K562 (cell line): ENCODE results near the gene ABHD5. TPM values are rescaled to one million over a fixed set of nuclear protein-coding genes. Genes with fewer than 3 reads are reported as not detected.

ENCODE experiments used
- ARNT ChIP-seq, 2 experiments: fragments of 450-650 bp; IDR thresholded peaks; 2 replicates each; pipeline ENCODE4 v1.6.1; 2016; ENCODE audit warnings: mild to moderate bottlenecking in 1 of 2
- CBFB ChIP-seq: sonication (generic); formaldehyde crosslinking; IDR thresholded peaks from 2 replicates; pipeline ENCODE4 v1.4.0; 2020; ENCODE audit warnings: mild to moderate bottlenecking, missing genetic modification reagents
- CC2D1A ChIP-seq: fragments of 450-650 bp; IDR thresholded peaks from 2 replicates; pipeline ENCODE4 v1.6.1; 2017; ENCODE audit warnings: mild to moderate bottlenecking
- COPS2 ChIP-seq: fragments of 450-650 bp; conservative IDR thresholded peaks from 2 replicates; pipeline ENCODE4 v1.6.1; 2016; ENCODE audit warnings: mild to moderate bottlenecking, moderate library complexity
- CXXC5 ChIP-seq: fragments of 250-450 bp; sonication (Bioruptor Pico); IDR thresholded peaks from 2 replicates; pipeline ENCODE4 v1.8.0; 2022; ENCODE audit warnings: inconsistent platforms, mild to moderate bottlenecking, moderate library complexity
- EGR1 ChIP-seq: fragments of 450-650 bp; conservative IDR thresholded peaks from 2 replicates; pipeline ENCODE4 v1.6.1; 2017; ENCODE audit warnings: mild to moderate bottlenecking
- FOSL1 ChIP-seq: fragments of 200-800 bp; sonication (Bioruptor generic); conservative IDR thresholded peaks from 2 replicates; pipeline ENCODE4 v1.6.1; 2016; ENCODE audit warnings: missing genetic modification characterization, missing compliant biosample characterization
- HDGF ChIP-seq: fragments of 450-650 bp; IDR thresholded peaks from 2 replicates; pipeline ENCODE4 v1.6.1; 2016
- HIVEP1 ChIP-seq: fragments of 250-450 bp; sonication (Bioruptor Pico); IDR thresholded peaks from 2 replicates; pipeline ENCODE4 v1.4.0; 2020; ENCODE audit warnings: mild to moderate bottlenecking
- LEF1 ChIP-seq: fragments of 450-650 bp; IDR thresholded peaks from 2 replicates; pipeline ENCODE4 v1.6.1; 2016; ENCODE audit warnings: mild to moderate bottlenecking
- MAFF ChIP-seq: IDR thresholded peaks from 2 replicates; pipeline ENCODE4 v1.6.1; 2012; ENCODE audit warnings: low read length, improper control_type of control experiment
- MAFK ChIP-seq: IDR thresholded peaks from 2 replicates; pipeline ENCODE4 v1.6.1; 2011; ENCODE audit warnings: low read length, improper control_type of control experiment
- MEF2A ChIP-seq: IDR thresholded peaks from 2 replicates; pipeline ENCODE4 v1.6.1; 2011; ENCODE audit warnings: low read depth, mild to moderate bottlenecking, low read length, moderate library complexity; ENCODE audit not compliant: control insufficient read depth
- MTA1 ChIP-seq: fragments of 450-650 bp; IDR thresholded peaks from 2 replicates; pipeline ENCODE4 v1.6.1; 2017; ENCODE audit warnings: borderline replicate concordance
- NCOA2 ChIP-seq, 2 experiments: fragments of 450-650 bp; IDR thresholded peaks; 2 replicates each; pipeline ENCODE4 v1.6.1; 2018; ENCODE audit warnings: mild to moderate bottlenecking in 2 of 2, moderate library complexity in 1 of 2; ENCODE audit not compliant: partially characterized antibody in 2 of 2
- SOX6 ChIP-seq: fragments of 450-650 bp; IDR thresholded peaks from 2 replicates; pipeline ENCODE4 v1.6.1; 2014; ENCODE audit warnings: mild to moderate bottlenecking
- ZNF644 ChIP-seq: fragments of 200-800 bp; sonication (Bioruptor generic); IDR thresholded peaks from 2 replicates; pipeline ENCODE4 v1.6.1; 2016; ENCODE audit warnings: low read depth, missing genetic modification characterization, missing compliant biosample characterization
- polyA plus RNA-seq, 8 experiments: library from polyadenylated mRNA; depleted of rRNA in 4 of 8; stranded (reverse) in 5 of 8; unstranded in 3 of 8; fragments of >200 nt; fragmentation: Nextera tagmentation in 2 of 8; fragmentation: Illumina TruSeq in 1 of 8; extraction: Ambion mirVana in 2 of 8; extraction: Trizol in 1 of 8; gene quantifications; 2 replicates each; pipeline versions ENCODE4 v1.2.1 to v1.2.3, GENCODE V29; 2011 to 2014; ENCODE audit warnings: inconsistent platforms in 1 of 8, missing spikeins in 1 of 8
- total RNA-seq, 7 experiments: library from RNA; depleted of rRNA in 6 of 7; stranded (reverse); fragments of >200 nt in 6 of 7; fragmentation: Illumina TruSeq in 2 of 7; extraction: Trizol in 2 of 7; gene quantifications; 2 replicates each; pipeline versions ENCODE4 v1.2.1 to v1.2.3, GENCODE V29; 2011 to 2021; ENCODE audit warnings: low replicate concordance in 1 of 7
- TF ChIP-seq, protein P1 (sequence below): fragments of 450-650 bp; formaldehyde crosslinking; IDR thresholded peaks from 2 replicates; pipeline ENCODE4 v1.4.0; 2020; ENCODE audit warnings: mild to moderate bottlenecking, moderate library complexity
- TF ChIP-seq, protein P2 (sequence below), 2 experiments: fragments of 450-650 bp in 1 of 2; sonication (generic) in 1 of 2; formaldehyde crosslinking in 1 of 2; IDR thresholded peaks; 2 replicates each; pipeline versions ENCODE4 v1.7.1 to v1.9.0; 2016 to 2022; ENCODE audit warnings: inconsistent platforms in 1 of 2, mild to moderate bottlenecking in 1 of 2, missing genetic modification reagents in 1 of 2

Gene ABHD5
- total and polyA plus RNA-seq, 9 of the 15 experiments (the other 6 are each of a cell fraction or from before 2014, with no cell fraction given): 27.8 to 61.7 (median 39.9) TPM

DNA sequence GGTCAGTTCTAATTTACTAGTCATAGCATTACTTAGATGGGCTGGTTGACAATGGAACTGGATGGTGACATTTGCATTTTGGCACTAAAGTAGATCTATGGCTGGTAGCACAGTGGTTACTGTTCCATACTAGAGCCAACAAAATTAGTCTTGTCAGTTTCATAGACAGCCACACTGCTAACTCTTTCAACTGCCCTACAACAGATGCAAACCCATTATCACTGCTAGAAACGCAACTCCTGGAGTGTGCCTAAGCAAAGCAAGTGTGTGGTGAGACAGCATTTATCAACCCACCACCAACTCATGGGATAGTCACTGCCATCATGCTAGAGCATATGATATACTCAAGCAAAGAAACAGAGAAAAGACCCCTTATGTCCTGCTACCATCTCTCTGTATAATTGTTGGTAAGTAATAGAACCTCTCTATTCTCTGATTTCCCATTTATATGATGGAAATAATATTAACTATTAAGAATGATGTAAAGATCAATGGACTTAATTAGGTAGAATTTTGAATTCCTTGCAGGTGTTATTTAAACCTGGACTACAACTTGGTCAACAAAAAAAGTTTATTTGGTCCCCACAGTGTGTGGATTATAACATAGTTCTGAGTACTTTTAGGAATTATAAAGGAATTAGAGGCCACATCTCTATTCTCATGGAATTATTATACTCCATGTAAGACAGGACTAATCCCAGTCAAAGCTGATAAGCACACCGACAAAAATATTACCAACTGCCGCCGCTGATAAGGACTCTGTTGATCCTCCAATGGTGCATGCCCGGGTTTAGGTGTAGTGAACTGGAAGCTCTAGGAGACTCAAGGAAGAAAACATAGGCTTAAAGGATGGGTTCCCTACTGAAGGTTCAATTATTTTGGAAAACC is 19.9 kb upstream of the ABHD5 start (continued):
- peak in 1 of 2 experiments; percentile 64; a peak in 1 of 4 replicates for TF ChIP-seq ARNT (IDR thresholded peaks at IDR 0.05)
- peak; percentile 90 for TF ChIP-seq SOX6
- TF ChIP-seq MAFK: peak; percentile 64; the same call in 1 of the 2 replicates
- TF ChIP-seq, protein P1, sequence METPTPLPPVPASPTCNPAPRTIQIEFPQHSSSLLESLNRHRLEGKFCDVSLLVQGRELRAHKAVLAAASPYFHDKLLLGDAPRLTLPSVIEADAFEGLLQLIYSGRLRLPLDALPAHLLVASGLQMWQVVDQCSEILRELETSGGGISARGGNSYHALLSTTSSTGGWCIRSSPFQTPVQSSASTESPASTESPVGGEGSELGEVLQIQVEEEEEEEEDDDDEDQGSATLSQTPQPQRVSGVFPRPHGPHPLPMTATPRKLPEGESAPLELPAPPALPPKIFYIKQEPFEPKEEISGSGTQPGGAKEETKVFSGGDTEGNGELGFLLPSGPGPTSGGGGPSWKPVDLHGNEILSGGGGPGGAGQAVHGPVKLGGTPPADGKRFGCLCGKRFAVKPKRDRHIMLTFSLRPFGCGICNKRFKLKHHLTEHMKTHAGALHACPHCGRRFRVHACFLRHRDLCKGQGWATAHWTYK (CRISPR knock-in tag): peak; percentile 76; the same call in 1 of the 2 replicates
- TF ChIP-seq MEF2A: 0 out of 2 replicates have a peak, but pooled peaks have one; percentile 35
- no peak for TF ChIP-seq CBFB (CRISPR knock-in tag)
- no peak for TF ChIP-seq HIVEP1
- peak; percentile 71 for TF ChIP-seq CXXC5
- TF ChIP-seq, protein P2, sequence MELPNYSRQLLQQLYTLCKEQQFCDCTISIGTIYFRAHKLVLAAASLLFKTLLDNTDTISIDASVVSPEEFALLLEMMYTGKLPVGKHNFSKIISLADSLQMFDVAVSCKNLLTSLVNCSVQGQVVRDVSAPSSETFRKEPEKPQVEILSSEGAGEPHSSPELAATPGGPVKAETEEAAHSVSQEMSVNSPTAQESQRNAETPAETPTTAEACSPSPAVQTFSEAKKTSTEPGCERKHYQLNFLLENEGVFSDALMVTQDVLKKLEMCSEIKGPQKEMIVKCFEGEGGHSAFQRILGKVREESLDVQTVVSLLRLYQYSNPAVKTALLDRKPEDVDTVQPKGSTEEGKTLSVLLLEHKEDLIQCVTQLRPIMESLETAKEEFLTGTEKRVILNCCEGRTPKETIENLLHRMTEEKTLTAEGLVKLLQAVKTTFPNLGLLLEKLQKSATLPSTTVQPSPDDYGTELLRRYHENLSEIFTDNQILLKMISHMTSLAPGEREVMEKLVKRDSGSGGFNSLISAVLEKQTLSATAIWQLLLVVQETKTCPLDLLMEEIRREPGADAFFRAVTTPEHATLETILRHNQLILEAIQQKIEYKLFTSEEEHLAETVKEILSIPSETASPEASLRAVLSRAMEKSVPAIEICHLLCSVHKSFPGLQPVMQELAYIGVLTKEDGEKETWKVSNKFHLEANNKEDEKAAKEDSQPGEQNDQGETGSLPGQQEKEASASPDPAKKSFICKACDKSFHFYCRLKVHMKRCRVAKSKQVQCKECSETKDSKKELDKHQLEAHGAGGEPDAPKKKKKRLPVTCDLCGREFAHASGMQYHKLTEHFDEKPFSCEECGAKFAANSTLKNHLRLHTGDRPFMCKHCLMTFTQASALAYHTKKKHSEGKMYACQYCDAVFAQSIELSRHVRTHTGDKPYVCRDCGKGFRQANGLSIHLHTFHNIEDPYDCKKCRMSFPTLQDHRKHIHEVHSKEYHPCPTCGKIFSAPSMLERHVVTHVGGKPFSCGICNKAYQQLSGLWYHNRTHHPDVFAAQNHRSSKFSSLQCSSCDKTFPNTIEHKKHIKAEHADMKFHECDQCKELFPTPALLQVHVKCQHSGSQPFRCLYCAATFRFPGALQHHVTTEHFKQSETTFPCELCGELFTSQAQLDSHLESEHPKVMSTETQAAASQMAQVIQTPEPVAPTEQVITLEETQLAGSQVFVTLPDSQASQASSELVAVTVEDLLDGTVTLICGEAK (IDR thresholded peaks at IDR 0.05): 0 out of 2 replicates have a peak, but pooled peaks have one; percentile 22
- TF ChIP-seq, protein P2 (CRISPR knock-in tag; IDR thresholded peaks at IDR 0.05): no peak
- peak; percentile 75 for TF ChIP-seq MAFF
- TF ChIP-seq MTA1: peak; percentile 65
- no peak for TF ChIP-seq COPS2
- peak; percentile 89 for TF ChIP-seq LEF1
- TF ChIP-seq FOSL1 (tag): peak; percentile 74
- peak; percentile 79 for TF ChIP-seq ZNF644 (tag)
- peak; percentile 66; the same call in 1 of the 2 replicates for TF ChIP-seq CC2D1A
- TF ChIP-seq HDGF: peak; percentile 84; the same call in 1 of the 2 replicates
- peak in 1 of 2 experiments; percentile 40 for TF ChIP-seq NCOA2 (IDR thresholded peaks at IDR 0.05; ENCODE audit: partially characterized antibody in 2 of 2)
- TF ChIP-seq EGR1: no peak
